NT2/D1 (cell line): ENCODE data around the gene DEPDC1.
"Not testable (repeated sequence)": the region's sequence is repeated elsewhere in the genome, so short reads cannot be mapped to it uniquely, and the experiment has no call there.

Experiments
- DNase-seq: peaks from one replicate; pipeline ENCODE4 v3.0.0-alpha.2; 2011; ENCODE audit warnings: low read depth, low spot score
- H3K27me3 ChIP-seq: 2 replicates; pipeline ENCODE4 v1.6.0; 2011; ENCODE audit warnings: mild to moderate bottlenecking; ENCODE audit not compliant: insufficient read length, insufficient read depth
- H3K36me3 ChIP-seq: 2 replicates; pipeline ENCODE4 v1.6.1; 2011; ENCODE audit warnings: mild to moderate bottlenecking, low read length, mixed read lengths; ENCODE audit not compliant: insufficient read depth, insufficient read length
- H3K4me1 ChIP-seq: 2 replicates; pipeline ENCODE4 v1.5.1; 2011; ENCODE audit not compliant: insufficient read depth, insufficient read length
- H3K4me3 ChIP-seq: 2 replicates; pipeline ENCODE4 v1.5.1; 2011; ENCODE audit warnings: low read depth; ENCODE audit not compliant: insufficient read length
- H3K9ac ChIP-seq: 2 replicates; pipeline ENCODE4 v1.6.0; 2011; ENCODE audit warnings: low read depth; ENCODE audit not compliant: insufficient read length
- H3K9me3 ChIP-seq: 2 replicates; pipeline ENCODE4 v1.5.1; 2011; ENCODE audit warnings: mild to moderate bottlenecking, low read length; ENCODE audit not compliant: insufficient read depth
- SUZ12 ChIP-seq: IDR thresholded peaks from 2 replicates; pipeline ENCODE4 v1.6.1; 2011; ENCODE audit not compliant: insufficient read length, insufficient read depth; ENCODE audit errors: extremely low read depth
- YY1 ChIP-seq: IDR thresholded peaks from 2 replicates; pipeline ENCODE4 v1.6.1; 2011; ENCODE audit not compliant: insufficient read length, insufficient read depth
- ZNF274 ChIP-seq: IDR thresholded peaks from 2 replicates; pipeline ENCODE4 v1.6.1; 2011; ENCODE audit warnings: mild to moderate bottlenecking, low read depth, low read length

Gene DEPDC1

GRCh38 chr1:68493193-68493592, 3.7 kb downstream of the DEPDC1 start:
- H3K9me3 ChIP-seq: peaks cover 9% of the 10 kb centered on the region; the same call in 1 of the 2 replicates
- DNase-seq: no peak
- H3K4me3 ChIP-seq: no peak overlapping the region
- H3K36me3 ChIP-seq: peaks cover 63% of the 10 kb centered on the region
- H3K4me1 ChIP-seq: no peaks in the 10 kb centered on the region
- H3K9ac ChIP-seq: no peak overlapping the region
- peaks cover 4% of the 10 kb centered on the region for H3K27me3 ChIP-seq
- TF ChIP-seq ZNF274 (no peak), SUZ12 (no peak), YY1 (no peak)

- not testable (repeated sequence) for H3K9ac ChIP-seq, DNase-seq, H3K4me3 ChIP-seq, H3K27me3 ChIP-seq, H3K4me1 ChIP-seq, H3K9me3 ChIP-seq
- peaks cover 72% of the 10 kb centered on the region for H3K36me3 ChIP-seq
Observed at GRCh38 chr1:68492255-68492654, 4.6 kb downstream of the DEPDC1 start.

- Histone ChIP-seq H3K9me3 (peaks cover 9% of the 10 kb centered on the region; the same call in 1 of the 2 replicates), H3K36me3 (peaks cover 89% of the 10 kb centered on the region), H3K9ac (no peak overlapping the region), H3K27me3 (no peaks in the 10 kb centered on the region), H3K4me3 (no peak overlapping the region), H3K4me1 (no peaks in the 10 kb centered on the region)
- no peak for TF ChIP-seq ZNF274
- no peak for DNase-seq
Observed at GRCh38 chr1:68490046-68490651, 6.7 kb downstream of the DEPDC1 start.

GRCh38 chr1:68485431-68486022, 11.4 kb downstream of the DEPDC1 start:
- H3K36me3 ChIP-seq: peaks cover 94% of the 10 kb centered on the region
- no peak for DNase-seq
- H3K27me3 ChIP-seq: no peaks in the 10 kb centered on the region
- no peak overlapping the region for H3K9ac ChIP-seq
- no peaks in the 10 kb centered on the region for H3K4me1 ChIP-seq
- peaks cover 3% of the 10 kb centered on the region; the same call in 1 of the 2 replicates for H3K9me3 ChIP-seq
- no peak overlapping the region for H3K4me3 ChIP-seq
- TF ChIP-seq ZNF274 (no peak), YY1 (no peak), SUZ12 (no peak)

- no peak for TF ChIP-seq ZNF274
- no peak for TF ChIP-seq SUZ12
- TF ChIP-seq YY1: no peak
- no peaks in the 10 kb centered on the region for H3K27me3 ChIP-seq
- no peak for DNase-seq
- peaks cover 92% of the 10 kb centered on the region for H3K36me3 ChIP-seq
- no peaks in the 10 kb centered on the region for H3K9me3 ChIP-seq
- no peak overlapping the region for H3K9ac ChIP-seq
- H3K4me1 ChIP-seq: no peaks in the 10 kb centered on the region
- H3K4me3 ChIP-seq: no peak overlapping the region
Observed at GRCh38 chr1:68484618-68485017, 12.3 kb downstream of the DEPDC1 start.

- Histone ChIP-seq H3K36me3 (peaks cover 89% of the 10 kb centered on the region), H3K4me1 (no peaks in the 10 kb centered on the region), H3K9ac (no peak overlapping the region), H3K9me3 (no peaks in the 10 kb centered on the region), H3K27me3 (no peaks in the 10 kb centered on the region), H3K4me3 (no peak overlapping the region)
- DNase-seq: no peak
- TF ChIP-seq SUZ12: no peak
- no peak for TF ChIP-seq ZNF274
- no peak for TF ChIP-seq YY1
Observed at GRCh38 chr1:68481041-68481440, 15.8 kb downstream of the DEPDC1 start.

GRCh38 chr1:68479501-68479900, 17.4 kb downstream of the DEPDC1 start:
- Histone ChIP-seq H3K27me3 (no peaks in the 10 kb centered on the region), H3K36me3 (peaks cover 85% of the 10 kb centered on the region), H3K4me3 (no peak overlapping the region), H3K9ac (no peak overlapping the region), H3K4me1 (no peaks in the 10 kb centered on the region), H3K9me3 (no peaks in the 10 kb centered on the region)
- DNase-seq: no peak
- no peak for TF ChIP-seq YY1
- no peak for TF ChIP-seq SUZ12
- no peak for TF ChIP-seq ZNF274

- TF ChIP-seq YY1: no peak
- no peak for TF ChIP-seq SUZ12
- no peak for TF ChIP-seq ZNF274
- Histone ChIP-seq H3K36me3 (peaks cover 81% of the 10 kb centered on the region), H3K4me3 (no peak overlapping the region), H3K4me1 (no peaks in the 10 kb centered on the region), H3K9ac (no peak overlapping the region), H3K27me3 (no peaks in the 10 kb centered on the region), H3K9me3 (no peaks in the 10 kb centered on the region)
- DNase-seq: peak; percentile 68
Observed at GRCh38 chr1:68478662-68479061, 18.2 kb downstream of the DEPDC1 start.

GRCh38 chr1:68476626-68477025, 20.3 kb downstream of the DEPDC1 start:
- DNase-seq, H3K27me3 ChIP-seq, H3K9me3 ChIP-seq, H3K4me1 ChIP-seq, H3K9ac ChIP-seq, H3K4me3 ChIP-seq: not testable (repeated sequence)
- H3K36me3 ChIP-seq: peaks cover 63% of the 10 kb centered on the region
